ENCODE data around the gene C6orf136.

C6orf136 gene

GRCh38 chr6:30686009-30686907 lies 39.3 kb downstream of the C6orf136 start, which contains the start of gene PPP1R18:
PPP1R18 (minus strand) TSS chr6:30686645; CDS start chr6:30686018, 627 bp downstream.
- Mint-ChIP-seq H3K4me3 (peak within 1 kb of the TSS; percentile 92), H3K9me3 (no peaks in the 10 kb centered on the region), H3K4me1 (peaks cover 58% of the 10 kb centered on the region), H3K36me3 (peaks cover 64% of the 10 kb centered on the region), H3K27ac (peak within 1 kb of the TSS; percentile 98)
- ATAC-seq (peak; percentile 59), DNase-seq (ENCODE audit: low spot score in 2 of 2) (peak; percentile 58 to 88)

- Mint-ChIP-seq H3K27ac (peak overlapping the region; percentile 98), H3K9me3 (no peaks in the 10 kb centered on the region), H3K4me3 (peak overlapping the region; percentile 92), H3K4me1 (peaks cover 53% of the 10 kb centered on the region), H3K36me3 (peaks cover 56% of the 10 kb centered on the region)
- ATAC-seq (peak; percentile 55), DNase-seq (ENCODE audit: low spot score in 2 of 2) (peak; percentile 66 to 92)
These were observed 40.1 kb downstream of the C6orf136 start for GRCh38 chr6:30686908-30687658.

- peak overlapping the region; percentile 92 for H3K4me3 Mint-ChIP-seq
- peaks cover 48% of the 10 kb centered on the region for H3K36me3 Mint-ChIP-seq
These were observed 40.9 kb downstream of the C6orf136 start for GRCh38 chr6:30687659-30688431.

GRCh38 chr6:30688569-30688968 lies 41.6 kb downstream of the C6orf136 start:
- H3K27ac Mint-ChIP-seq: peak overlapping the region; percentile 98
- no peak for ATAC-seq
- no peak for DNase-seq (ENCODE audit: low spot score in 2 of 2)
- peak overlapping the region; percentile 92 for H3K4me3 Mint-ChIP-seq
- peaks cover 41% of the 10 kb centered on the region for H3K36me3 Mint-ChIP-seq
- no peaks in the 10 kb centered on the region for H3K9me3 Mint-ChIP-seq
- peaks cover 43% of the 10 kb centered on the region for H3K4me1 Mint-ChIP-seq

More at GRCh38 chr6:30687659-30688431, 40.9 kb downstream of the C6orf136 start:
- Mint-ChIP-seq H3K4me1 (peaks cover 46% of the 10 kb centered on the region), H3K27ac (peak overlapping the region; percentile 98), H3K9me3 (no peaks in the 10 kb centered on the region)
- DNase-seq (ENCODE audit: low spot score in 2 of 2) (no peak), ATAC-seq (no peak)

DNA sequence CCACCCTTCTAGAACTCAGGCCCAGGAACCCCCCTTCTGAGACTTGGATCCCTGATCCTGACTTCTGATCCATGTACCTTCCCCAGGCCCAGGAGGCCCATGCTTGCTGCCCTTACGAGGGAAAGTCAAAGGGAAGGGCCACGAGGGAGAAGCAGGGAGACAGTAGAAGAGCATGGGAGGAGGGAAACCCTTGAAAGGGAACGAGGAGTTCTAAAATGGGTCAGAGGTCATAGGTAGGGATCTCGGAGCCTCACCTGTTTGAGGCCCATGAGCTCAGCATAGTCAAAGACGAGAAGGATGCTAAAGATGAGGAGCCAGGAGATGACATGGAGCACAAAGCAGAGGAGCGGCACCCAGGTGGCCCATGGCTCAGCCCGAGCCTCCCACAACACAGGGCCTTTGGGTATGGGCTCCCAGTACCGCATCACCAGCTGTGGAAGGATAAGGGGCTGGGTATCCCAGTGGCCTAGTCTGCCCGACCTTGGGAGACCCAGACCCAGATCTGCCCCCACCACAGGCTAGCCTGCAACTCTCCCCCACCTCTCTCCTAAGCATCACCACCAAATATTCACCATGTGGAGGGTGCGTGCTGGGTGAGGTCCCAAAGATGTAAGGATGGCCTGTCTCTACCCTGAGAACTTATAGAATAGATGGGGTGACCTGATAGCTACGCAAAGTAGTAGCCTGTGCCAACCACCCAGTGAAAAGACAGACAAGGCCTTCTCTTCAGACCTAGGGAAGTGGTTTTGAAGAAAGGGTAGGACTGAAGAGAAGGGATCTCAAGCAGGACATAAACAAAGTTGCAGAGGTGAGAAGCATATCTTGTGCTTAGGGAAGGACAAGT lies 42.3 kb downstream of the C6orf136 start:
- Mint-ChIP-seq H3K27ac (peak overlapping the region; percentile 98), H3K4me1 (peaks cover 43% of the 10 kb centered on the region), H3K4me3 (peak overlapping the region; percentile 92), H3K9me3 (no peaks in the 10 kb centered on the region), H3K36me3 (peaks cover 34% of the 10 kb centered on the region)
- ATAC-seq (no peak), DNase-seq (ENCODE audit: low spot score in 2 of 2) (no peak)

GRCh38 chr6:30689985-30690384 lies 43.1 kb downstream of the C6orf136 start:
- no peaks in the 10 kb centered on the region for H3K9me3 Mint-ChIP-seq
- H3K4me3 Mint-ChIP-seq: peak overlapping the region; percentile 92
- ATAC-seq: no peak
- no peak for DNase-seq (ENCODE audit: low spot score in 2 of 2)
- H3K36me3 Mint-ChIP-seq: peaks cover 27% of the 10 kb centered on the region
- H3K4me1 Mint-ChIP-seq: peaks cover 43% of the 10 kb centered on the region
- H3K27ac Mint-ChIP-seq: peak overlapping the region; percentile 74

- peak; percentile 50 for ATAC-seq
- H3K9me3 Mint-ChIP-seq: no peaks in the 10 kb centered on the region
- H3K4me3 Mint-ChIP-seq: peak within 1 kb of the TSS; percentile 92
- H3K27ac Mint-ChIP-seq: peak within 1 kb of the TSS; percentile 74
- peaks cover 21% of the 10 kb centered on the region for H3K36me3 Mint-ChIP-seq
- H3K4me1 Mint-ChIP-seq: peaks cover 43% of the 10 kb centered on the region
- peak; percentile 71 to 83 for DNase-seq (ENCODE audit: low spot score in 2 of 2)
These were observed 43.7 kb downstream of the C6orf136 start, which contains the start of gene NRM for GRCh38 chr6:30690403-30691207. NRM (minus strand) TSS chr6:30690984; CDS start chr6:30690974, 10 bp downstream.

GRCh38 chr6:30691208-30691847 lies 44.4 kb downstream of the C6orf136 start:
- H3K36me3 Mint-ChIP-seq: peaks cover 13% of the 10 kb centered on the region
- no peaks in the 10 kb centered on the region for H3K9me3 Mint-ChIP-seq
- H3K27ac Mint-ChIP-seq: peak overlapping the region; percentile 74
- ATAC-seq: no peak
- peak overlapping the region; percentile 92 for H3K4me3 Mint-ChIP-seq
- peaks cover 43% of the 10 kb centered on the region for H3K4me1 Mint-ChIP-seq
- no peak for DNase-seq (ENCODE audit: low spot score in 2 of 2)

DNA sequence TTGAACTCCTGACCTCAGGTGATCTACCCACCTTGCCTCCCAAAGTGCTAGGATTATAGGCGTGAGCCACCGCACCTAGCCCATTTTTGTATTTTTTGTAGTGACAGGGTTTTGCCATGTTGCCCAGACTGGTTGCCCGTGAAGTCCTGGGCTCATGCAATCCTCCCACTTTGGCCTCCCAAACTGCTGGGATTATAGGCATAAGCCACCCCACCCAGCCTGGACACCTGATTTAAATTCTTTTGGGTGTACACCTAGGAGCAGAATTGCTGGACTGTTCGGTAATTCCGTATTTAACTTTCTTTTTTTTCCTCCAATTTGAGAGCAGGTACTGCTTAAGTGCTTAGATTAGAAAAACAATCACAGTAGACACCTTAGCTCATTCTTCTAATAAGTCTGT lies 49.5 kb downstream of the C6orf136 start:
- no peak for ATAC-seq
- H3K36me3 Mint-ChIP-seq: peaks cover 35% of the 10 kb centered on the region
- no peak overlapping the region for H3K27ac Mint-ChIP-seq
- H3K9me3 Mint-ChIP-seq: no peaks in the 10 kb centered on the region
- H3K4me3 Mint-ChIP-seq: no peak overlapping the region
- peaks cover 2% of the 10 kb centered on the region for H3K4me1 Mint-ChIP-seq
- no peak for DNase-seq (ENCODE audit: low spot score in 2 of 2)

DNA sequence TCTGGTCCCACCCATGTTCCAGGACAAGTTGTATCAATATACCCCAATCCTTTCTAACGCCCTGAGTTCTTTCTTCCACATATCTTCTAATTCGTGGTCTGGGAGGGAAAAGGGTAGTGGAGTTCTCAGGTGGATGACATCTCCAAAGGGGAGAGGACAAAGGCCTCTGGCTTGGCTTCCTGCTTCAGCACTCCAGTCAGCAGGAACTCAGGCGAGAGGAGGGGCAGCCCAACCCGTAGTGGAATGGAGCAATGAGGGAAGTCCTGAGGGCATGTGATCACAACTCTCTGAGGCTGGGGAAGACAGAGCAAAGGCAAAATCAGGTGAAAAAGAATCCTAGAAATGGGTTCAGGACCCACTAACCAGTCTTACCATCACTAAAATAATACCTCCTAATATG lies 53.4 kb downstream of the C6orf136 start:
- Mint-ChIP-seq H3K4me1 (peaks cover 10% of the 10 kb centered on the region), H3K36me3 (peaks cover 74% of the 10 kb centered on the region), H3K4me3 (no peak overlapping the region), H3K27ac (no peak overlapping the region), H3K9me3 (no peaks in the 10 kb centered on the region)
- DNase-seq (ENCODE audit: low spot score in 2 of 2) (no peak), ATAC-seq (no peak)

Data from stimulated activated effector memory CD8-positive, alpha-beta T cell treated with anti-CD3 and anti-CD28 coated beads, Interleukin-12 subunit alpha, Interleukin-12 subunit beta, amount 100 ng/mL, for 72 hours (primary cell).